CD4-positive, alpha-beta T cell treated with Interferon alpha-2 for 1 hour (primary cell): ENCODE data around the gene OXLD1.

Source experiments
- DNase-seq, 2 donors: peaks; one replicate each; pipeline ENCODE4 v3.0.0-alpha.2; 2020 to 2022

Gene OXLD1

GRCh38 chr17:81666342-81667191, at the start of gene OXLD1, which contains the start of gene CCDC137:
Gene OXLD1, minus strand, starts transcription at chr17:81666605. Its CDS starts 28 bp downstream, at chr17:81666577.
Gene CCDC137, plus strand, starts transcription at chr17:81666737. Its CDS starts 30 bp downstream, at chr17:81666767.
- DNase-seq: peak; percentile 90 to 93

- no peak for DNase-seq
Measured at GRCh38 chr17:81715107-81715871, 48.9 kb upstream of the OXLD1 start.

GRCh38 chr17:81714412-81715106, 48.2 kb upstream of the OXLD1 start:
- DNase-seq: no peak

DNA sequence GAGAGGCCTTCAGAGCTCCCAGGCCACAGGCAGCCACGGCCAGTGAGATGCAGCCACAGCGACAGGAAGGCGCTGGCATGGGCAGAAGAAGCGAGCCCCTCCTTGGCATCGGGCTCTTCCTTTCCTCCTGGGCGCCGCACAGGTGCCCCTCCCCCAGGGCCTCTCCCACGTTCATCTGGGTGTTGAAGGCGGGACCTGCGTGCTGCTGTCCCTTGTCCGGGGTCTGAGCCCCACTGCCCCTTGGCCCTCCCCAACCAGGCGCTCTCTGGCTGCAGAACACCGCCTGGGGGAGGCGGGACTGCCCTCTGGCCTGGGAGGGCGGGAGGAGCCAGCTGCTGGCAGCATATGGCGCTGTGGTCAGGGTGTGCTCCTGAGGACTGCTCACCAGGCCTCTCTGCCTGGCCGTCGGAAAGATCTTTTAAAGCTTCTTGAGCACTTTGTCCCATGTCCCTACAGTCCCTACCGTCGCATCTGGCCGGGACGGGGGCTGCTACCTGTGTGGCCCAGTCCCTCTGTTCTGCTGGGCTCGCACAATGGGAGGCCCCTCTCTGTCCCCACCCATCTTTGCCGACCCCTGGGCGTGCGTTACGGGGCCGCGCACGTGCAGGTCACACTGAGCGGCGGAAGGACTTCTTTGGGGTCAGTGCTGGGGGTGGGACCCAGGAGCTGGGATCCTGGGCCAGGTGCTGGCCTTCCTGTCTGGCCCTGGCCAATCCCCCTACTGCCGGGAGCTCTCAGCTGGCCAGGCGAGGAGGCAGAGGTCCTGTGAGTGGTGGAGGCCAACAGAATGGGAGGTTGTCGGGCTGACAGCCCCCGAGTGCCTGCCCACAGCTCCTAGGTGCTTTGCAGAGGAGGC, 47.4 kb upstream of the OXLD1 start:
- no peak for DNase-seq

- no peak for DNase-seq
Measured at GRCh38 chr17:81713004-81713555, 46.7 kb upstream of the OXLD1 start.

GRCh38 chr17:81712468-81713003, 46.1 kb upstream of the OXLD1 start:
- no peak for DNase-seq

- peak; percentile 70 to 81 for DNase-seq
Measured at GRCh38 chr17:81711814-81712467, 45.5 kb upstream of the OXLD1 start, which contains the start of gene SLC25A10. Gene SLC25A10, plus strand, starts transcription at chr17:81712284. Its CDS starts 143 bp downstream, at chr17:81712427.

DNA sequence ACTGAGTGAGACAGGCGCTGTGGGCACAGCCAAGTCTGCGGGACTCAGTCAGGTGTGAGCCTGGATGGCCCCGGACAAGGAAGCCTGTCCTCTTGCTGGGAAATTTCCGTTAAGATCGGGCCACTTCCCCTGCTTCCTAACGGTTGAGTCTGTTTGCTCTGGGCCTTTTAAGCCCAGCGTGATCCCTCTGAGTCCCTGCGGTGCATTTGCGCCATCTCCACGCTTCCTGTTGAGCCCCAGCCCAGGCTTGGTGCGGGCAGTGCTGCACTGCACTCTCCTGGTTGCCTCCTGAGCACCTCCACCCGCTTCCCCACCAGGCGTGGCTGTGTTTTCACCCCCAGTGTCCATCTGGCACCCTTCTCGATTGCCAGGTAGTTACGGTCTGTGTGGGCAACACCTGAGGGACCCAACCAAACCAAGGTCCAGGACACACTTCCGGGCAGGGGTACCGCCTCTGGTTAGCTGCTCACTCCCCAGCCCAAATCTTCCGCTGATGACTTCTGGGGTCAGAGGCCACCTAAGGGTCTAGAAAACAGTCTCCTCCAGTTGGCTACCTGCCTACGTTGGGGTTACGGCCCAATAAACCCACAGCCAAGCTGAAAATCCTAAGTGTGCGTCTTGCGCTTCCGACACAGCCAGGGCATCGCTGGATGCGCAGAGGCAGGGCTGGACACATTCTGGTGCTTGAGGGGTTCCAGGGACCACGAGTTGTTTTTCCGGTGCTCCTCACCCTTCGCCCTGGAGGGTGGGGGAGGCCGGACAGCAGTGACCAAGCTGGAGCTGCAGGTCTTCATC, 44.3 kb upstream of the OXLD1 start:
- no peak for DNase-seq

DNA sequence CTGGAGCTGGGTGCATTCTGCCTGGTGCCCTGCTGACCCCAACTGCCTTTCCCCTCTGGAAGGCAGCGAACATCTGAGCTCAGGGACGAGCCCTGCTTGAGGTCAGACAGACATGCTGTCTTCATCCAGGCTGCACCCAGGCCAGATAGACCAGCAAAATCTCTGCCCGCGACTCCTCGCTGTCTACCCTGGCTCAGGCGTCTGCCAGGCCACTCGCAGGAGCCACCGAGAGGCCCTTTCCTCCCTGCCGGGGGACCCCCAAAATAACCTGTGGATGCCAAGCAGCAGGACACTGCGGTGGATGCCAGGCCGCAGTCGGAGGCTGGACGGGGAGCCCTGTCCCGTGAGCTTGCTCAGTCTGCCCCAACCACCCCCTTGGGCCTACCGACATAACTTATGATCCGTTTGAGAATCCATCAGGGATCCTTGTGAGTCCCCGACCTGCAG, 42.4 kb upstream of the OXLD1 start:
- DNase-seq: no peak

- DNase-seq: no peak
Measured at GRCh38 chr17:81707725-81708646, 41.6 kb upstream of the OXLD1 start.

DNA sequence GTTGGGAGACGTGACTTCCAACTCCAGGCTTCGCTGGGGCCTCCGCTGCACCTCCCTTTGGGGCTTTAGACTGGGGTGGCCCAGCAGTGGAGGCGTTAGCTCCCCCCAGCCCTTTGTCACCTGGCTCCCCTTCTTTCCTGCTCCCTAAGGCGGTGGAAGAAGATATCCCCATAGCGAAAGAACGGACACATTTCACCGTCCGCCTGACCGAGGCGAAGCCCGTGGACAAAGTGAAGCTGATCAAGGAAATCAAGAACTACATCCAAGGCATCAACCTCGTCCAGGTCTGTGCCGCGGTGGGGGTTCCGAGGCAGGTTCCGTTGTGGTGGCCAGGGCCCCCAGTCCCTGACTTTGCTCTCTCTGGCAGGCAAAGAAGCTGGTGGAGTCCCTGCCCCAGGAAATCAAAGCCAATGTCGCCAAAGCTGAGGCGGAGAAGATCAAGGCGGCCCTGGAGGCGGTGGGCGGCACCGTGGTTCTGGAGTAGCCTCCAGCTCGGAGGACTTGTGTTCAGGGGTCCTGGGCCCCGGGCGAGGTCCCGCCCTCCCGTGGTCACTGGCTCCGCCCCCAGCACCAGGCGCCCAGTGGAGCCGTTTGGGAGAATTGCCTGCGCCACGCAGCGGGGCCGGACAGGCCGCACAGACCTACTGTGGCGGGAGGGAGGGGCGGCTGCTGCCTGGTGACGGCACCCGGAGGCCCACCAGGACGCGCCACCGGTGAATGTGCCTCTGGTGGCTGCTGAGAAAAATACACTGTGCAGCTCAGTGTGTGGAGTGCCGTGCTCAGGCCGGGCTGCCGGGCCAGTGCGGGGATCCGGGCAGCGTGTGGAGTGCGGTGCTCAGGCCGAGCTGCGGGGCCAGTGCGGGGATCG, 40.6 kb upstream of the OXLD1 start:
- DNase-seq: no peak

DNA sequence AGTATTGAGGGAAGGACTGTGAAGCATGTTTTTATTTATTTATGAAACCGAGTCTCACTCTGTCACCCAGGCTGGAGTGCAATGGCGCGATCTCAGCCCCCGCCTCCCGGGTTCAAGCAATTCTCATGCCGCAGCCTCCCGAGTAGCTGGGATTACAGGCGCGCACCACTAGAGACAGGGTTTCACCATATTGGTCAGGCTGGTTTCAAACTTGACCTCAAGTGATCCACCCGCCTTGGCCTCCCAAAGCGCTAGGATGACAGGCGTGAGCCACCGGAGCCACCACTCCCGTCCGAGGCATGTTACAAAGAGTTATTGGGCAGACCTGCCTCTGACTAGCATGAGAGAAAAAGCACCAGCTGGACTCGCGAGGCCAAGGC, 39.8 kb upstream of the OXLD1 start:
- DNase-seq: no peak

DNA sequence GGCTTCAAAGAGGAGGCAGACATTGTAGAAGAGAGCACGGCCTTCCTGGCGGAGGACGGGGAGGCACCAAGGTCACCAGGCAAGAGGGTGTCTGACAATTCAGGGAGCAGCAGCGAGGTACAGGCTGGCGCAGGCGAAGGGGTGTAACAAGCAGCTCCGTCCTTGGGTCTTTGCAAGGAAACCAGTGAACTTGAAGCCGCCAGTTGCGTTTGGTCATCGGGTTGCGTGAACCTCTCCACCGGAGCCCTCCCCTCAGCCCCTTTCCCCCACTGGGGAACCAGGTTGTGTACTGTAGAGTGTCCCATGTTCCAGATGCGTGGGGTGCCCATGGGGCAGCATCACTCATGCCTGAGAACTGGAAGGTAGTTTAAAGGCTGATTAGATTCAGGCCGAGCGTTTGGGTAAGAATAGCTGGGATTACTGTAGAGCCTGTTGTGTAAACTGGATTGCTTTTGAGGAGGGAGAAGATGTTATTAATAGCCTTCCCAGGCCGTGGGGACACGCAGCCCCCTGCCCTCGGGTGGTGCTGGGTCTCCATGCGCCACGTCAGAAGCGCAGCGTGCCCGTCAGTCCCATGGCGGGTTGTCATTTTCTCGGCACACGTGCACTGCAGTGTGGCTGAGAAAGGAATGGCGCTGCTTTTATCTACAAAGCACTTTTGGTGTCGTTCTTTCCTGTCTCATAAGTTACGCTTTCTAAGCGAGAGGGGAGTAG, 39.3 kb upstream of the OXLD1 start:
- no peak for DNase-seq

DNA sequence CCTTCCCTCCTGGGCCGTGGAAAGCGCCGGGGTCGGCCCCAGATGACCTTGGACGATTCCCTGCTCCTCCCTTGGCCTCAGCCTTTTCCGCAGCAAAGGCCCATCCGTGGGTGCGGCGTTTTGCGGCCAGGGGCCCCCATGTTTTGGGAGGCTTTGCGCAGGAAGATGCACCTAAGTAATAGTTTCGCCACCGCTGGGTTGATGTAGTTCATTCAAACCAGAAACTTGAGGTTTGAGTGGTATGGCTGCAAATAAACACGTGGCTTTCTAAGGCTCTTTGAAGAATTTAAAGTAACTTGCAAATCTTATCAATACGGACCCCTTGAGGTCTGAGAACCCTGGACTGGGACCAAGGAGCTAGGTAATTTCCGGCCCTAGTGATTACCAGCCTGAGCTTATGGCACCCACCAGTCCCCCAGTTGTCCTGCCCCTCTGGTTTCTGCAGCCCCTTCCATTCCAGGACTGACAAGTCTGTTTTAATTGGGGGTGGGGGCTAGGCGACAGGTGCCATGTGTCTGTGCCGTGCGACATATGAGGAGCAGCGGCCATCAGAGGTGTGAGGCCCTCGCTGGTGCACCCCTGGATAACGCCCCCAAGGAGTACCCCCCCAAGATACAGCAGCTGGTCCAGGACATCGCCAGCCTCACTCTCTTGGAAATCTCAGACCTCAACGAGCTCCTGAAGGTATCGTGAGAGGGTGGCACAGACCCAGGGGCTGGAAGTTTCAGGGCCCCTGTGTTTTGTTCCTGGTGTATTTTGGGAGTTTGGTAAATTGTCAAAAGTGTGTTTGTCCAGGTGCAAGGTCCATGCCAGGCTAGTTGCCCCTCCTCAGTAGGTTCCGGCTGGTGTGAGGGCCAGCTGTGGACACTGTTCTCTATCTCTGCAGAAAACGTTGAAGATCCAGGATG, 37.6 kb upstream of the OXLD1 start:
- DNase-seq: no peak

GRCh38 chr17:81702934-81703746, 36.7 kb upstream of the OXLD1 start, which contains the start of gene MRPL12:
Gene MRPL12, plus strand, starts transcription at chr17:81703367. Its CDS starts 135 bp downstream, at chr17:81703502.
- peak; percentile 89 to 91 for DNase-seq
